Astrocyte (in vitro differentiated cells and primary cell): ENCODE measurements around the gene GTF2F2. TPM values are rescaled to one million over a fixed set of nuclear protein-coding genes. Genes with fewer than 3 reads are reported as not detected.

Experiments used
- DNase-seq: peaks from one replicate; pipeline ENCODE4 v3.0.0-alpha.2; 2010; ENCODE audit warnings: low read depth
- FAIRE-seq: peaks from 2 replicates; lab custom pipeline; 2011; peaks lifted over from hg19 to GRCh38; lab: Jason Lieb, UNC
- H2AFZ ChIP-seq: 2 replicates; pipeline ENCODE4 v1.6.0; 2012; ENCODE audit warnings: low read depth, low read length, inconsistent platforms
- H3K27ac ChIP-seq: 2 replicates; pipeline ENCODE4 v1.5.1; 2011; ENCODE audit warnings: low read depth, low read length, inconsistent platforms
- H3K27me3 ChIP-seq: 2 replicates; pipeline ENCODE4 v1.6.0; 2011; ENCODE audit warnings: low read length, inconsistent platforms; ENCODE audit not compliant: insufficient read depth
- H3K36me3 ChIP-seq: 2 replicates; pipeline ENCODE4 v1.5.1; 2011; ENCODE audit warnings: low read length, inconsistent platforms; ENCODE audit not compliant: insufficient read depth
- H3K4me1 ChIP-seq: 2 replicates; pipeline ENCODE4 v1.5.1; 2011; ENCODE audit warnings: low read length, inconsistent platforms; ENCODE audit not compliant: insufficient read depth
- H3K4me2 ChIP-seq: 2 replicates; pipeline ENCODE4 v1.6.0; 2012; ENCODE audit warnings: low read length, inconsistent platforms
- H3K4me3 ChIP-seq: 2 replicates; pipeline ENCODE4 v1.5.1; 2011; ENCODE audit warnings: low read depth, mild to moderate bottlenecking, low read length, inconsistent platforms; ENCODE audit not compliant: insufficient read depth
- H3K79me2 ChIP-seq: 2 replicates; pipeline ENCODE4 v1.6.0; 2012; ENCODE audit warnings: mild to moderate bottlenecking, low read length, inconsistent platforms; ENCODE audit not compliant: insufficient read depth
- H3K9ac ChIP-seq: 2 replicates; pipeline ENCODE4 v1.6.0; 2012; ENCODE audit warnings: mild to moderate bottlenecking, low read length, inconsistent platforms
- H3K9me3 ChIP-seq: 2 replicates; pipeline ENCODE4 v1.5.1; 2012; ENCODE audit warnings: low read depth, mild to moderate bottlenecking, low read length, inconsistent platforms; ENCODE audit not compliant: insufficient read depth
- H4K20me1 ChIP-seq: 2 replicates; pipeline ENCODE4 v1.6.0; 2012; ENCODE audit warnings: low read length, inconsistent platforms; ENCODE audit not compliant: insufficient read depth
- H3K27ac Mint-ChIP-seq: one replicate; pipeline ENCODE4 v1.8.0; 2021; ENCODE audit warnings: mild to moderate bottlenecking, mixed read lengths; ENCODE audit not compliant: unreplicated experiment
- H3K27me3 Mint-ChIP-seq: one replicate; pipeline ENCODE4 v1.8.0; 2021; ENCODE audit warnings: low read depth, mixed read lengths; ENCODE audit not compliant: unreplicated experiment
- H3K36me3 Mint-ChIP-seq: one replicate; pipeline ENCODE4 v1.8.0; 2021; ENCODE audit warnings: low read depth, mixed read lengths; ENCODE audit not compliant: unreplicated experiment
- H3K4me1 Mint-ChIP-seq: one replicate; pipeline ENCODE4 v1.8.0; 2021; ENCODE audit warnings: low read depth, mixed read lengths; ENCODE audit not compliant: unreplicated experiment
- H3K4me3 Mint-ChIP-seq: one replicate; pipeline ENCODE4 v1.8.0; 2021; ENCODE audit warnings: mild to moderate bottlenecking, moderate library complexity, mixed read lengths; ENCODE audit not compliant: unreplicated experiment
- H3K9me3 Mint-ChIP-seq: one replicate; pipeline ENCODE4 v1.8.0; 2021; ENCODE audit warnings: mild to moderate bottlenecking, mixed read lengths; ENCODE audit not compliant: unreplicated experiment
- CTCF ChIP-seq: IDR thresholded peaks from 2 replicates; pipeline ENCODE4 v1.5.1; 2011; ENCODE audit warnings: low read depth, mild to moderate bottlenecking, inconsistent platforms, low read length, moderate library complexity; ENCODE audit not compliant: insufficient read depth
- EZH2 ChIP-seq: IDR thresholded peaks from 2 replicates; pipeline ENCODE4 v1.6.1; 2012; ENCODE audit warnings: mild to moderate bottlenecking, low read length, inconsistent platforms; ENCODE audit not compliant: insufficient read depth
- total RNA-seq: library from RNA; stranded (reverse); gene quantifications from 2 replicates; pipeline ENCODE4 v1.2.1, GENCODE V29; 2021

GTF2F2 gene
- total RNA-seq, 1 donor from 2014 or later = 27.8 TPM

GRCh38 chr13:45141369-45141768 lies 21.1 kb downstream of the GTF2F2 start:
- Histone ChIP-seq H3K9me3 (no peaks in the 10 kb centered on the region), H3K4me1 (peaks cover 2% of the 10 kb centered on the region), H3K36me3 (peaks cover 8% of the 10 kb centered on the region), H3K4me3 (no peak overlapping the region), H3K27me3 (no peaks in the 10 kb centered on the region), H4K20me1 (peaks cover 20% of the 10 kb centered on the region), H3K9ac (no peak overlapping the region), H2AFZ (no peak overlapping the region), H3K27ac (no peak overlapping the region), H3K4me2 (no peak overlapping the region), H3K79me2 (peaks cover 94% of the 10 kb centered on the region)
- DNase-seq (no peak), FAIRE-seq (no peak)
- H3K4me3 Mint-ChIP-seq = no peak overlapping the region
- H3K27ac Mint-ChIP-seq = no peak overlapping the region
- H3K27me3 Mint-ChIP-seq = no peaks in the 10 kb centered on the region
- no peaks in the 10 kb centered on the region for H3K9me3 Mint-ChIP-seq
- no peak for TF ChIP-seq CTCF
- no peak for TF ChIP-seq EZH2
- H3K4me1 Mint-ChIP-seq = peaks cover 25% of the 10 kb centered on the region
- peaks cover 8% of the 10 kb centered on the region for H3K36me3 Mint-ChIP-seq

GRCh38 chr13:45142440-45143345 lies 22.4 kb downstream of the GTF2F2 start:
- Histone ChIP-seq H3K4me2 (peak overlapping the region; percentile 4), H4K20me1 (peaks cover 15% of the 10 kb centered on the region), H3K4me3 (no peak overlapping the region), H3K9ac (no peak overlapping the region), H3K36me3 (peaks cover 8% of the 10 kb centered on the region), H3K79me2 (peaks cover 94% of the 10 kb centered on the region), H3K9me3 (no peaks in the 10 kb centered on the region), H3K27me3 (no peaks in the 10 kb centered on the region), H3K27ac (peak overlapping the region; percentile 8), H2AFZ (no peak overlapping the region), H3K4me1 (peaks cover 2% of the 10 kb centered on the region)
- no peak for FAIRE-seq
- Mint-ChIP-seq H3K4me1 (peaks cover 25% of the 10 kb centered on the region), H3K27ac (no peak overlapping the region), H3K9me3 (no peaks in the 10 kb centered on the region), H3K36me3 (peaks cover 8% of the 10 kb centered on the region), H3K27me3 (no peaks in the 10 kb centered on the region), H3K4me3 (no peak overlapping the region)
- TF ChIP-seq EZH2 = no peak
- no peak for TF ChIP-seq CTCF
- no peak for DNase-seq

GRCh38 chr13:45143346-45143751 lies 23.0 kb downstream of the GTF2F2 start:
- H3K9me3 Mint-ChIP-seq = no peaks in the 10 kb centered on the region
- peak overlapping the region; percentile 1 for H3K4me2 ChIP-seq

More at GRCh38 chr13:45143346-45143751, 23.0 kb downstream of the GTF2F2 start:
- FAIRE-seq (no peak), DNase-seq (no peak)
- Histone ChIP-seq H3K36me3 (peaks cover 6% of the 10 kb centered on the region), H3K79me2 (peaks cover 94% of the 10 kb centered on the region), H4K20me1 (peaks cover 22% of the 10 kb centered on the region), H3K9me3 (no peaks in the 10 kb centered on the region), H3K4me1 (peaks cover 2% of the 10 kb centered on the region), H3K27me3 (no peaks in the 10 kb centered on the region), H3K9ac (no peak overlapping the region), H3K4me3 (no peak overlapping the region), H2AFZ (no peak overlapping the region), H3K27ac (peak overlapping the region; percentile 8)
- peaks cover 3% of the 10 kb centered on the region for H3K36me3 Mint-ChIP-seq
- TF ChIP-seq CTCF (no peak), EZH2 (no peak)
- H3K27me3 Mint-ChIP-seq = no peaks in the 10 kb centered on the region
- H3K4me1 Mint-ChIP-seq = peaks cover 18% of the 10 kb centered on the region
- H3K27ac Mint-ChIP-seq = peak overlapping the region; percentile 75
- no peak overlapping the region for H3K4me3 Mint-ChIP-seq
